ENCODE measurements around the gene RHBDD2. TPM values are rescaled to one million over a fixed set of nuclear protein-coding genes. Genes with fewer than 3 reads are reported as not detected.

RHBDD2 gene
- total and polyA plus RNA-seq, 2 donors (not counting 1 experiment from before 2014, with no cell fraction given), result 16.7 to 24.5 TPM

DNA sequence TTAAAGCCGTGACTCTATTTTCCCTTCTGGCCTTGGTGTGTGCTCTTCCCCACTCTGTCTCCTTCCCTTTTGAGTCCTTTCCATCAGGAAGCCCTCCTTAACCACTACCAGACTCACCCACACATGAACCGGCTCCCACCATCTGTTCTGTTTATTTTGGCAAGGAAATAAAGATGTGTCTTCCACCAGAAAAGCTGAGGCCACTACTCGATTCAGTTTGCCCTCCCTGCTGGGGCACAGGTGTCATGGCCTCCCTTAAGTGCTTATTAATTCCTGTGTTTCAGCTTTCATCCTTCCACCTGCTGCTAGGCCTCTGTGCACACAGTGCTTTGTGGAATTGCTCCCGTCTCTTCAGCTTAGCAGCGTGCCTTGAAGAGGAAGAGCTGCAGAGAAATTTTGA lies 52.8 kb downstream of the RHBDD2 start:
- H4K20me1 ChIP-seq (ENCODE audit: control insufficient read depth, extremely low read depth, insufficient read depth, low read length), result no peaks in the 10 kb centered on the region
- H2AFZ ChIP-seq (ENCODE audit: low read length), result no peak overlapping the region
- peaks cover 9% of the 10 kb centered on the region for H3K79me2 ChIP-seq (ENCODE audit: control insufficient read depth, insufficient read depth, low read length)
- peaks cover 3% of the 10 kb centered on the region for H3K4me1 ChIP-seq (ENCODE audit: control insufficient read depth, extremely low read depth, insufficient read depth, low read length)
- no peak overlapping the region for H3K9ac ChIP-seq (ENCODE audit: insufficient read depth, low read length)
- peak in 1 of 2 donors; percentile 13 for DNase-seq (ENCODE audit: low read depth in 2 of 2)
- H3K27ac ChIP-seq (ENCODE audit: insufficient read depth, low read length), result no peak overlapping the region
- H3K36me3 ChIP-seq (ENCODE audit: control insufficient read depth, insufficient read depth, low read length), result no peaks in the 10 kb centered on the region
- H3K4me3 ChIP-seq (replicated peaks in 1 of 4; ENCODE audit: control extremely low read depth in 1 of 4, insufficient read depth in 1 of 4, low read depth in 3 of 4, low read length in 4 of 4), result no peak overlapping the region
- TF ChIP-seq, protein P1, sequence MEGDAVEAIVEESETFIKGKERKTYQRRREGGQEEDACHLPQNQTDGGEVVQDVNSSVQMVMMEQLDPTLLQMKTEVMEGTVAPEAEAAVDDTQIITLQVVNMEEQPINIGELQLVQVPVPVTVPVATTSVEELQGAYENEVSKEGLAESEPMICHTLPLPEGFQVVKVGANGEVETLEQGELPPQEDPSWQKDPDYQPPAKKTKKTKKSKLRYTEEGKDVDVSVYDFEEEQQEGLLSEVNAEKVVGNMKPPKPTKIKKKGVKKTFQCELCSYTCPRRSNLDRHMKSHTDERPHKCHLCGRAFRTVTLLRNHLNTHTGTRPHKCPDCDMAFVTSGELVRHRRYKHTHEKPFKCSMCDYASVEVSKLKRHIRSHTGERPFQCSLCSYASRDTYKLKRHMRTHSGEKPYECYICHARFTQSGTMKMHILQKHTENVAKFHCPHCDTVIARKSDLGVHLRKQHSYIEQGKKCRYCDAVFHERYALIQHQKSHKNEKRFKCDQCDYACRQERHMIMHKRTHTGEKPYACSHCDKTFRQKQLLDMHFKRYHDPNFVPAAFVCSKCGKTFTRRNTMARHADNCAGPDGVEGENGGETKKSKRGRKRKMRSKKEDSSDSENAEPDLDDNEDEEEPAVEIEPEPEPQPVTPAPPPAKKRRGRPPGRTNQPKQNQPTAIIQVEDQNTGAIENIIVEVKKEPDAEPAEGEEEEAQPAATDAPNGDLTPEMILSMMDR (conservative IDR thresholded peaks at IDR 0.05 in 1 of 2, IDR thresholded peaks at IDR 0.05 in 1 of 2; ENCODE audit: low read depth in 1 of 2, low read length in 2 of 2), result no peak
- TF ChIP-seq EZH2 (IDR thresholded peaks at IDR 0.05; ENCODE audit: low read length, missing control alignments), result no peak
- no peak overlapping the region for H3K4me2 ChIP-seq (ENCODE audit: extremely low read depth, insufficient read depth, low read length)
- no peaks in the 10 kb centered on the region for H3K27me3 ChIP-seq (ENCODE audit: control insufficient read depth, insufficient read depth, low read length)
- H3K9me3 ChIP-seq (ENCODE audit: control insufficient read depth, insufficient read depth, low read depth, low read length), result no peaks in the 10 kb centered on the region

DNA sequence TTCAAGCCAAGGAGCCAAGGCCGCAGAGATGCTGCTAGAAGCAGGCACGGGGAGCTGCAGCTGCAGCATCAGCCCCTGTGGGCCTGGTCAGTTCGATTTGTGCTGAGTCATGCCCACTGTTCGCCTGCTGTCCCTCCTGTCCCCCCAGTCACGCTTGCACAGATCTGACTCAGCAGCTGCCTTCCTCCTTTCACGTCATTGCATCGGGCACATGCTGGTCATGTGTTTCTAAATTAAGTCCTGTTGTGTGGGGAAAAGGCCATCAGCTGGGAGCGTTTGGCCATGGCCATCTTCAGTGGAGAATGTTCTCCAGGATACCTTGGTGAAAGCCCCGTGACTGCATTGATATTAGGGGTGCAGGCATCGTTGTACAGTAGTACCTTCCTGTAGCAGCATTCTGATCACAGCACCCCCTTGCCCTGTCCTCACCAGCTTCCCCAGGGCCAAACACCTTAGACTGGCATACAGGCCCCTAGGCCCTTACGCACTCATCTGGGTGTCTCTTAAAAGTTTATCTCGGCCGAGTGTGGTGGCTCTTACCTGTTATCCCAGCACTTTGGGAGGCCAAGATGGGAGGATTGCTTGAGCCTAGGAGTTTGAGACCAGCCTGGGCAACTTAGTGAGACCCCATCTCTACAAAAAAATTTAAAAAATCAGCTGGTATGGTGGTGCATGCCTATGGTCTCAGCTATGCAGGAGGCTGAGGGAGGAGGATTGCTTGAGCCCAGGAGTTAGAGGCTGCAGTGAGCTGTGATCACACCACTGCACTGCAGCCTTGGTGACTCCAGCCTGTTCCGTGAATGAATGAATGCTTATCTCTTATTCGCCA lies 59.3 kb downstream of the RHBDD2 start:
- Histone ChIP-seq H3K9me3 (ENCODE audit: control insufficient read depth, insufficient read depth, low read depth, low read length) (no peaks in the 10 kb centered on the region), H3K4me3 (replicated peaks in 1 of 4; ENCODE audit: control extremely low read depth in 1 of 4, insufficient read depth in 1 of 4, low read depth in 3 of 4, low read length in 4 of 4) (no peak overlapping the region), H3K79me2 (ENCODE audit: control insufficient read depth, insufficient read depth, low read length) (peaks cover 5% of the 10 kb centered on the region), H3K27ac (ENCODE audit: insufficient read depth, low read length) (peak overlapping the region; percentile 76), H3K9ac (ENCODE audit: insufficient read depth, low read length) (no peak overlapping the region), H3K4me2 (ENCODE audit: extremely low read depth, insufficient read depth, low read length) (no peak overlapping the region), H3K27me3 (ENCODE audit: control insufficient read depth, insufficient read depth, low read length) (no peaks in the 10 kb centered on the region), H3K36me3 (ENCODE audit: control insufficient read depth, insufficient read depth, low read length) (no peaks in the 10 kb centered on the region), H4K20me1 (ENCODE audit: control insufficient read depth, extremely low read depth, insufficient read depth, low read length) (no peaks in the 10 kb centered on the region), H2AFZ (ENCODE audit: low read length) (no peak overlapping the region), H3K4me1 (ENCODE audit: control insufficient read depth, extremely low read depth, insufficient read depth, low read length) (peaks cover 6% of the 10 kb centered on the region)
- DNase-seq (ENCODE audit: low read depth in 2 of 2), result peak; percentile 88 to 97
- TF ChIP-seq, protein P1 (conservative IDR thresholded peaks at IDR 0.05 in 1 of 2, IDR thresholded peaks at IDR 0.05 in 1 of 2; ENCODE audit: low read depth in 1 of 2, low read length in 2 of 2), result no peak
- TF ChIP-seq EZH2 (IDR thresholded peaks at IDR 0.05; ENCODE audit: low read length, missing control alignments), result no peak

Other genes starting within 250 kb of the RHBDD2 start
- gene HIP1, start 140.1 kb upstream of the RHBDD2 start, total RNA-seq, result 15.2 and 27.2 TPM in 2 replicates
- 30.0 and 31.3 TPM in 2 replicates for gene HIP1, start 140.1 kb upstream of the RHBDD2 start, polyA plus RNA-seq
- gene CCL26, start 106.8 kb upstream of the RHBDD2 start, total RNA-seq, result 1.2 and 1.3 TPM in 2 replicates
- 0.94 and 1.5 TPM in 2 replicates for gene CCL26, start 106.8 kb upstream of the RHBDD2 start, polyA plus RNA-seq
- not detected in 2 replicates for gene CCL24, start 65.2 kb upstream of the RHBDD2 start, total RNA-seq
- not detected in 2 replicates for gene CCL24, start 65.2 kb upstream of the RHBDD2 start, polyA plus RNA-seq
- gene POR, start 36.1 kb downstream of the RHBDD2 start, total RNA-seq, result 105 and 207 TPM in 2 replicates
- 34.9 and 36.2 TPM in 2 replicates for gene POR, start 36.1 kb downstream of the RHBDD2 start, polyA plus RNA-seq
- 27.7 and 56.1 TPM in 2 replicates for gene TMEM120A, start 115.6 kb downstream of the RHBDD2 start, total RNA-seq
- gene TMEM120A, start 115.6 kb downstream of the RHBDD2 start, polyA plus RNA-seq, result 56.5 and 62.3 TPM in 2 replicates
- gene STYXL1, start 169.0 kb downstream of the RHBDD2 start, total RNA-seq, result 49.0 and 49.3 TPM in 2 replicates
- 49.8 and 61.2 TPM in 2 replicates for gene STYXL1, start 169.0 kb downstream of the RHBDD2 start, polyA plus RNA-seq
- gene MDH2, start 169.1 kb downstream of the RHBDD2 start, total RNA-seq, result 29.5 and 49.4 TPM in 2 replicates
- gene MDH2, start 169.1 kb downstream of the RHBDD2 start, polyA plus RNA-seq, result 90.7 and 131 TPM in 2 replicates

Data from fibroblast of lung (primary cell).